ENCODE results near the gene CDK6.

GRCh38 chr7:92847305-92847704, 10.9 kb upstream of the CDK6 start:
- TF ChIP-seq CTCF (optimal IDR thresholded peaks at IDR 0.05 in 1 of 3, IDR thresholded peaks at IDR 0.05 in 1 of 3, conservative IDR thresholded peaks at IDR 0.05 in 1 of 3; ENCODE audit: extremely low read depth in 1 of 3, insufficient read depth in 2 of 3, low read length in 3 of 3) (no peak), EZH2 (IDR thresholded peaks at IDR 0.05; ENCODE audit: low read length) (no peak)

Data from keratinocyte (primary cell).